Islet of Langerhans (tissue), 1 donor: ENCODE results near the gene MLF2.

Source experiments
- FAIRE-seq: peaks from one replicate; lab custom pipeline; 2011; peaks lifted over from hg19 to GRCh38; lab: Jason Lieb, UNC

The MLF2 gene

DNA sequence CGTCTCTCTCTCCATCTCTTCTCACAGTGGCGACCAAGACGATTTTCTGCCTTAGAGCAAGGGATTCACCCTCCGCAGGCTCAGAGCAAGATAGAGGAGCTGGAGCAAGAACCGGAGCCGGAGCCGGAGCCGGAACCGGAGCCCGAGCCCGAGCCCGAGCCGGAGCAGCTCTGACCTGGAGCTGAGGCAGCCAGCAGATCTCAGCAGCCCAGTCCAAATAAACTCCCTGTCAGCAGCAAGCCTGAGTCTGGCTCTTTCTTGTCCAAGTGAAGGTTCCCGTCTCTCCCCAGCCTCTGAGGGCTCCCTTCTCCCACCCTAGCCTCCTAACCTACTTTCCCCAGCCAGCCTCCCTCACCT lies 25.3 kb upstream of the MLF2 start:
- no peak for FAIRE-seq

DNA sequence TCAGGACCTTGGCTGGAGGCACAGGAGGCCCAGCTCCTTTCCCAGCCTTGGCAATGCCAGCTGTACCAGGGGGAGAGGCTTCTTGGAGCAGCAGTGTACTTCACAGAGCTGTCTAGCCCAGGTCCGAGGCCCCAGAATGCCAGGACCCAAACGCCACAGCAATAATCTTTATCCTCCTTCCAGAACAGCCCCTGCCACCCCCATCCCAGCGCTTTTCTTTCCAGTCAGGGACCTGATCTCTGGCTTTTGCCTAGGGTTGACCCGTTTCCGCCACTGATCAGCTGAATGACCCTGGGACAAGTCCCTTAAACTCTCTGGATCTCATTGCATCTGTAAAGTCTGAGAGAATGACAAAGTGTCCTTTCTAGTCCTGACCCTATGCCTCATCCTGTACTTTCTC lies 24.4 kb upstream of the MLF2 start:
- FAIRE-seq, result no peak

DNA sequence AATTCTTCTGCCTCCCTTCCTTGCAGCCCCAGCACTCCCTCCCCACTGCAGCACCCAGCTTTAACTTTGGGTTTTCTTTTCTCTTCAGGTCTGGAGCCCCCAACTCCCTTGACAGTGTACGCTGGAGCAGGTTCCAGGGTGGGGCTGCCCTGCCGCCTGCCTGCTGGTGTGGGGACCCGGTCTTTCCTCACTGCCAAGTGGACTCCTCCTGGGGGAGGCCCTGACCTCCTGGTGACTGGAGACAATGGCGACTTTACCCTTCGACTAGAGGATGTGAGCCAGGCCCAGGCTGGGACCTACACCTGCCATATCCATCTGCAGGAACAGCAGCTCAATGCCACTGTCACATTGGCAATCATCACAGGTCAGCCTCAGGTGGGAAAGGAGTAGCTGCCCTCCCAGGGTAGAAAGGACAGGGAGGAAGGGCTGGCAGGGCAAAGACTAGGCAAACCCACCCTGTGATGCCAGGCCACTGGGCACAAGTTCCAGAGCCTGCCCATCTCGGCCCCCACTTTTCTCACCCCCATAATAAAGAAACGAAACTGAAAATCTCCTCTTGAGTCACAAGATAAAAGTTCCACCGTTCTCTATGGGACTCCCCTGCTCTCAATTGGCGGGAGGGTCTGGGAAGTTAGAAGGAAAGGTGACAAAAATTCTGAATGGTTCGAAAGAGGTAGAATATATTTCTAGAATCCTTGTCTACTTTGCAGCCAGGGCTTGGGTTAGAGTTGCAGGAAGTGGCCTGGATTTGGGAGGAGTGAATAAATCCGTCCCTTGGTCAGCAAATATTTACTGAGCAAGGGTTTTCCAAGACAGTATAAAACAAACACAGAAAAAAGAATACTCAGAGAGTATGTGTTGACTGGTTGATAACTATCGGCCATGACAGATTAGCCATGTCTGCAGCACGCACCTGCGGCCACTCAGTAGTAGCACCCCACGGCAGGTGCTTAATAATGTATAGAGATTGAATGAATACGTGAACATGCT lies 22.5 kb upstream of the MLF2 start:
- FAIRE-seq, result no peak

DNA sequence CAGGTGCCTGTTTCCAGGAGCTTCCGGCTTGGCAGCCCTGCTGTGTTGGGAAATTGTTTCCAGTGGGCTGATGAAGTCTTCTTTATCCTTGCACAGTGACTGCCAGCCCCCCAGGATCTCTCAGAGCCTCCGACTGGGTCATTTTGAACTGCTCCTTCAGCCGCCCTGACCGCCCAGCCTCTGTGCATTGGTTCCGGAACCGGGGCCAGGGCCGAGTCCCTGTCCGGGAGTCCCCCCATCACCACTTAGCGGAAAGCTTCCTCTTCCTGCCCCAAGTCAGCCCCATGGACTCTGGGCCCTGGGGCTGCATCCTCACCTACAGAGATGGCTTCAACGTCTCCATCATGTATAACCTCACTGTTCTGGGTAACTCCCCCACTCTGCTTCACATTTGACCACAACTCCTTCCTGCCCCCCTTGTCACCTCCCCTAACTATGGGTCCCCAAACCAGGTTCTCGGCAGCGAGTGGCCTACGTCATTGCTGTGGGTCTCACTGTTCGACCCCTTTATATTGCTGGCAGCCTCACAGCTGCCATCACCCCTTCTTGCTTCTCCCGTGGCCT lies 21.6 kb upstream of the MLF2 start:
- no peak for FAIRE-seq

DNA sequence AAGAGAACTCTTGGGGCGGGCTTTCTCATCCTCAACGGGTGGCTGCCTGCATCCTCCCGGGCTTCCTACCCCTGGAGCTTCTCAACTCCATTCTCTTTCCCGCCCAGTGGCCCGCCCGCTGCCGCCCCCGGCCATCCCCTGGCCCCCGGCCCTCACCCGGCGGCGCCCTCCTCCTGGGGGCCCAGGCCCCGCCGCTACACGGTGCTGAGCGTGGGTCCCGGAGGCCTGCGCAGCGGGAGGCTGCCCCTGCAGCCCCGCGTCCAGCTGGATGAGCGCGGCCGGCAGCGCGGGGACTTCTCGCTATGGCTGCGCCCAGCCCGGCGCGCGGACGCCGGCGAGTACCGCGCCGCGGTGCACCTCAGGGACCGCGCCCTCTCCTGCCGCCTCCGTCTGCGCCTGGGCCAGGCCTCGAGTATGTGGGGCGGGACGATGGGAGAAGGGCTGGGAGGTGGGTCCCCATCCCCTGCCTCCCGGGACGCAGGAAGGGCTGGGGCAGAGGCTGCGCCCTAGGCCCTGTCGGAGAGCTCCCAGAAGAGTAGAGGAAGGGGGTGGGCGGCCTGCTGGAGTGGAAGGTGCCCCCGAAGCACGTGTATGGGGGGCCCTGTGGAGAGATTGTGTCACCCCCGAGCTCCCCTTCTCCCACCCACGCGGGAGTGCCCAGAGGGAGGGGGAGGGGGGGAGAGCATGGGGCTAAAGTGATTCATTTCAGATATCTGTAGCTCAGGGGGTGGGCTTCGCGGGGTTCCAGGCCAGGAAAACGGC lies 20.8 kb upstream of the MLF2 start:
- no peak for FAIRE-seq

DNA sequence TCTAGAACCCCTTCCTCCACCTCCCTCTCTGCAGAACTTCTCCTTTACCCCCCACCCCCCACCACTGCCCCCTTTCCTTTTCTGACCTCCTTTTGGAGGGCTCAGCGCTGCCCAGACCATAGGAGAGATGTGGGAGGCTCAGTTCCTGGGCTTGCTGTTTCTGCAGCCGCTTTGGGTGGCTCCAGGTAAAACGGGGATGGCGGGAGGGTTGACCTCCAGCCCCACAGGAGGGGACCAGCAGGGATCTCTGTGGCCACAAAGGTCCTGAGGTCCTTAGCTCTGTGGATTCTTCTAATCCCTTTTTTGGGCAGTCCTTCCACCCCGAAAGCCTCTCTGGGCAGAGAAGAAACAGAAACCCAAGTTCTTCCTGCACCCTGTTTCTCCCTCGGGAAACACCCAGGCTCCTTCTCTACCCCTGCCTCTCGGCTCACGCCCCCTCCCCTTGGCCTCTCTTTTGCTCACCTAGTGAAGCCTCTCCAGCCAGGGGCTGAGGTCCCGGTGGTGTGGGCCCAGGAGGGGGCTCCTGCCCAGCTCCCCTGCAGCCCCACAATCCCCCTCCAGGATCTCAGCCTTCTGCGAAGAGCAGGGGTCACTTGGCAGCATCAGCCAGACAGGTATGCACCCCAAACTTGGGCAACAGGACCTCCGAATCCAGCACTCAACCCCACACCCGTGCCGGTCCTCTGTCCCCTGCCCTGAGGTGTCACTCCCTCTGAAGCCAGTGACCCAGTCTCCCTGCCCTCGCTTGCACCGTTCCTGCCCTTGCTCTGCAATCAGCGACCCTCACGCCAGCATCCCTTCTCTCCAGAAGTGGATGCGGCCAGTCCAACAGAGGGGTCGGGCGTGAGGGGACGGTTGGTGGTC lies 20.0 kb upstream of the MLF2 start:
- FAIRE-seq, result no peak

DNA sequence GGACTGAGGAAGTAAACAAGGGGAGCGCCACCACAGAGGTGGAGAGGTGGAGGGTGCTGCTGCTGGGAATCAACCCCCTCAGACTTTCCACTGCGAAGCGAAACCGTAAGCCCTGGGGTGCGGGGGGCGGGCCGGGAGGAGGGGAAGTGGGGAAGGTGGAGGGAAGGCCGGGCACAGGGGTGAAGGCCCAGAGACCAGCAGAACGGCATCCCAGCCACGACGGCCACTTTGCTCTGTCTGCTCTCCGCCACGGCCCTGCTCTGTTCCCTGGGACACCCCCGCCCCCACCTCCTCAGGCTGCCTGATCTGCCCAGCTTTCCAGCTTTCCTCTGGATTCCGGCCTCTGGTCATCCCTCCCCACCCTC lies 19.4 kb upstream of the MLF2 start, which contains the start of gene LAG3:
Gene LAG3 (plus strand): TSS at position 190 of the 365 bp plus-strand sequence. CDS start 333 bp downstream, outside the sequence.
- FAIRE-seq, result no peak

DNA sequence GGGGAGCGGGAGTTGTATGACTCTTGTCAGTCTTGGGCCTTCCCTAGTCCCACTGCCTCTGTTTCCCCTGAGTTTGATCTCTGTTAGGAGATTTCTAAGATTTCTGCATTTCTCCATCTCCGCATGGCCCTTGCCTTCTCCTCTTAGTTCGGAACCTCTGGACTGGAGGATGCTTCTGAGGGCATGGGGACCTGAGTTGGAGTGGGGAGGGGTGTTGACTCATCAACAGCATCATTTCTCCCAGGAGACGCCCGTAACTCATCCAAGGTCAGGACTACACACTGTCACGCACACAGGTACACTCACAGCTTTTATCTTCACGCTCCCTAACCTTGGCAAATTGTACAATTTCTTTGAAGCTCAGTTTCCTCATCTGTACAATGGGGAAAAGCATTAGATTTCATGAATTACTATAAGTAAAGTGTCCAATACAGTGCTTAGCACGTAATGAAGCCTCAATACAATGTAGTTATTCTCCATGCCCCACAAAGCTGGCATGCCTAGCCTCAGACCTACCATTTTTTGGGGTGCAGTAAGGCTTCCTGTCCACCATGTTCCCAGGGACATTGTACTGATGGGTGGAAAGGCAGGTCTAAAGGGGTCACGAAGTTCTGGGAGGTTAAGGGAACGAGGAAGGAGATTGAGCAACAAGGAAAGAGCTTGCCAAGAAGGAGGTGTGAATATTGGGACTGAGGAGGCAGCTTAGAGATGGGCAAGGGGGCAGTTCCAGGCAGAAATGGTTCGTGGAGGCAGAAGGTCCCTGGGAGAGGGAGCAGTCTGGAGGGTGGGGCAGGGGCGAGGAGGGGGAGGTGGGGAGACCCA lies 18.8 kb upstream of the MLF2 start:
- FAIRE-seq, result no peak

DNA sequence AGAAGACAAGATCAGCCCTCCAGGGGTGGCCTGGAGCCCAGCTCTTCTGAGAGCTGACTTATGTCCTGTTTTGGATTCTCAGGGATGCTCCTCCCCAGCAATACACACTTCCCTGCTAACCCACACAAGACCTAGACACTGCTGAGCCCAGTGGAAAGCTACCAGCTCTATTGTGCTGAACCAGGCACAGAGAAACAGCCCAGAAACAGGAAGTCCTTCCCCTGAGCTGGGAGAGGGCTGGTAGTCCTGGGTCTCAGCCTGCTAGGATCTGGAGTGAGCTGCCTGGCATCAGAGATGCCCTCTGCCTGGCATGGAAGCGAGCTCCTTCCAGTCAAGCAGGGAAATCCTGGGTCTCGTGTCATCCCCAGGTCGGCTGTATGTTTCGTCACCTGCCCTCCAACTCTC lies 18.2 kb upstream of the MLF2 start:
- FAIRE-seq, result no peak

DNA sequence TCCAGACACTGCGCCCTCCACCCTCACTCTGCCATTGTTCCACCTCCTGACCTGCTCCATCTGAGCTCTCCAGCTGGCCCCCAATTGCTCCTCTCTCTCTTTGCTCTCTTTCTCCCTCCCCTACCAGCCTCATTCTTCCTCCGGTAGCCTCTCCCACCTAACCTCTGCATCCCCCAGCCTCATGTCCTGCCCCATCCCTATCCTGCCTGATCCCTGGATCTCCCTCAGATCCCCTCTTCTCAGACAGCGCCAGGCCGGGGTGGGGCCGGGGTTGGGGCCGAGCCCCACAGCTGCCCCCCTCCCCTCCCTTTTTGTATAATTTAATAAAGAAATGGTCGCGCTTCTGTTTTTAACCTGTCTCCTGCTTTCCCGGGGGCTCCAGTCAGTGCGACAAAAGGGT lies 17.7 kb upstream of the MLF2 start:
- FAIRE-seq, result no peak

DNA sequence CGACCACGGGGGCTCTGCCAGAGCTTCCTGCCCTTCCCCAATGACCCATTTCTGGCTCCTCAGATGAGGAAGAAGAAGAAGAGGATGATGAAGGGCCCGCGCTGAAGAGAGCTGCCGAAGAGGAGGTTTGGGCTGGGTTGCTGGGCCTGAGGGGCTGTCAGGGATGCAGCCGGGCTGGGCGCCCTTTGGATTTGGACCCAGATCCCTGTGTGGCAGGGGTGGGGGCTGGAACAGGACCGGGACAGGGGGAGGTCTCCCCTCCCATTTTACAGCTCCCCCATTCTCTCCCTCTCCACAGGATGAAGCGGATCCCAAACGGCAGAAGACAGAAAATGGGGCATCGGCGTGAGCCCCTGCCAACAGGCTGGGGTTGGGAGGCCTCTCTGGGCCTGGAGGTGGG lies 17.2 kb upstream of the MLF2 start:
- no peak for FAIRE-seq

DNA sequence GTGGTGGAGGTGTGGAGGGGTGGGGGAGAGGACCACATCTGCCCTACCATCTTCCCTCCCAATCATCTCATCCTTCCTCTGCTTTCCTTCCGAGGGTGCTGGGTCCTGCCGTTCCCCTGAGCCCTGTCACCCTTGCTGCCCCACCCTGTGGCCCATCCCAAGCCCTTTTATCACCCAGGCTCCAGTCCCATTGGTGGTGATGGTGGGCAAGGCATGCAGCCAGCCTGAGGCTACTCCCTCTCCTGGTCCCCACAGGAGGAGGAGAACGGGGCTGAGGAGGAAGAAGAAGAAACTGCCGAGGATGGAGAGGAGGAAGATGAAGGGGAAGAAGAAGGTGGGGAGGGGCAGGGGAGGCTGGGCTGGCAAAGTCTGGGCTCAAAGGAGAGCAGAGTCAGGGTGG lies 16.7 kb upstream of the MLF2 start:
- no peak for FAIRE-seq

DNA sequence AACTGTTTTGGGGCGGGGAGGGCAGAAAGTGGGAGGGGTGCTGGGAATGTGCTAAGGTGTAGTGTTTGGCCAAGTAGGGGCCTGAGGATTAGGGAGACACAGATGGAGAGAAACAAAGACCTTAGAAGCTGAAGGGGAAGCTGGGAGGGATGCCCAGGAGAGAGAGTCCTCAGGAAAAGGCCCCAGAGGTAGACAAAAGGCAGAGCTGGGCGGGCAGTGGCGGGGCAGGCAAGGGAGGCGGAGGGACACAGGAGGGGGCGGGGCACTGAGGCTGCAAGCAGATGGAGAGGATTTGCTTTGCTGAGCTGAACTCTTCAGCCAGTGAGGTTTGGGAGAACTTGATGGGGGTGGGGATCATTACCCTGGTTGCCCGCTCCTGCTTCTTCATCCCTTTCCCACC lies 16.0 kb upstream of the MLF2 start:
- no peak for FAIRE-seq

DNA sequence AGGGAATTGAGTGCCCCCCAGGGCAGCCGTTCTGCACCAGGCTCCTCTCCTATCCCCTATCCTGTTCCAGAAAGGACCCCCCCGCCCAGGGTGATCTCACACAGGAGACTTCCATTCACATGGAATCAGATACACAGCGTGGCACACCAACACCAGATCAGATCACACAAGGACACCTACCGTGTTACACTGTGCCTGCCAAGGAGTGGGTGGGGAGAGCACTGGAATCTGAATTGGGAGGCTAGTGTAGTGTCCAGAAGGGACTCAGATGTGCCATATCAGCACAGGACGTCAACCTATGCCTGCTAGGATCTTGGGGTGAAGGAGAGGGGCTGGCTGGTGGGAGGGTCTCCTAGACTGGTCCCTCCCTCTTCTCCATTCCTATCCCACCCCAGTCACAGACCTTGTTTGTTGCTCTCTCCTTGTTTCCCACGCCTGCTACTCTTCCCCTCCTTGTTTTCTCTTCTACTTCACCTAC lies 15.5 kb upstream of the MLF2 start:
- no peak for FAIRE-seq

DNA sequence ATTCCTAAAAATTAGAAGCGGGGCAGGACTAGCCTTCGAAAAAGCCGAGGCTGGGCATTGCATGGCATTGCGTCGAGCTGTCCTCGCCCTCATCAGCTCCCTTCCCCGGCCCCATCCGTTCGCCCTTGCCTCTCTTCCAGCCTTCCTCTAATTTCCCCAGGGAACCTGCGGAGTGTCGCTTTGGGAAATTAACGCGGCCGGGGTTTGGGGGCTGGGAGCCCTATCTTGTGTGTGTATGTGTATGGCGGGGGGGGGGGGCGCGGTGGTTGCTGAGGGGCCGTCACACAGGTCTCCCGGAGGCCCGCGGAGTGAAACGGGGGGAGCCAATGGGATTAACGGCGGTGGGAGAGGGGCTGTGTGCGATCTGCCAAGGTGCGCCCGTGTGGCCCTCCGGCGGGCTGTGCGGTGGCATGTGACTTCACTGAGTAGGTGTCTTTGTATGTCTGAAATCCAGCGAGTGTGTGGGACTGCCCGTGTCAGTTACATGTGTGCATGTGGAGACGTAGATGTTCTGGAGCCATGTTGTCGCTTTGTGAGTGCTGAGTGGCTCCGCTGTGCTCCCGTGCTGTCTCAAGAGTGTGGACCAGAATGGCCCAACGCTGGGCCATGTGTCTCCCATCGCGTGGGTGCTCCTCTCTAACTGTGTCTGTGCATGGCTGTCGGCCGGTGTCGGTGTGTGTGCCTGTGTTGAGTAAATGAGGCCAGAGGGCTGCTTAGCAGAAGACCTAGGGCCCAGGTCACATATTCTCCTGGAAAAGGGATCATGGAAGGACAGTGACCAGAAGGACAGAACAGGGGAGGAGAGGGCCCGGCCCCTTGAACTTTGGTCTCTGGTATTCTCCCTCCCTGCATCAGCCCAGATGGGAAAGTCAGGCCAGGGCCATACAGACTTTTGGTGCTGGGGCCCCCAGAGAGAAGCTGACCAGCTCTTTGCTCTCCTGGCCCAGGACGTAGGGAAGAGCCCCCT lies 14.7 kb upstream of the MLF2 start:
- no peak for FAIRE-seq

DNA sequence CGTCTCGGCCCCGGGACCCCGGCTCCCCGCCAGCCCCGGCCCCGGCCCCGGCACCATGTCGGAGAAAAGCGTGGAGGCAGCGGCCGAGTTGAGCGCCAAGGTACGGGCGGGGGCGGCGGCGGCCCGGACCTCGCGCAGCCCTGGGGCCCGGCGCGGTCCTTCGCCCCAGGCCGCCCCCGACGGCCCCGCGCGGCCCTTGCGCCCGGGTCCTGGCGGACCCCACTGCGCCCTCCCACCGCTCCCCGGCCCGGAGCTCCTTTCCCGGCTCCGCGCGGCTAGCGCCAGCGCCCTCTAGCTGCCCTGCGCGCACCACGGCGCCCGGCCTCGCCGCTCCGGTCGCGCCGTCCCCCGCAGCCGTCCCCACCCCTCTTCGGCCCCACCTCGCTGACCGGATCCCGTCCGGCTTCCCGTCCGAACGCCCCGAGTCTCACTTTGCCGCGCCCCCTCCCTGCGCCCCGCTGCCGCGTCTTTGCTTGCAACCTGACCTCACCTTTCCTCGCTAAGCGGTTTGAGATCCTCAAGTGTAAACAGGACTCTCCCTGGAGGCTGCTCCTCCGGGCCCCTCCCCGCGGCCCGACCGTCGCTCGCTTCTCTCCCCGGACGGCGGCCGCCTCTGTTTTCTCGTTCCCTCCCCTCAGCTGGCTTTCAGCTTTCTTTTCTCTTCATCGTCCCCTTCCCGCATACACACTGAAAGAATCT lies 13.9 kb upstream of the MLF2 start:
- FAIRE-seq, result no peak

DNA sequence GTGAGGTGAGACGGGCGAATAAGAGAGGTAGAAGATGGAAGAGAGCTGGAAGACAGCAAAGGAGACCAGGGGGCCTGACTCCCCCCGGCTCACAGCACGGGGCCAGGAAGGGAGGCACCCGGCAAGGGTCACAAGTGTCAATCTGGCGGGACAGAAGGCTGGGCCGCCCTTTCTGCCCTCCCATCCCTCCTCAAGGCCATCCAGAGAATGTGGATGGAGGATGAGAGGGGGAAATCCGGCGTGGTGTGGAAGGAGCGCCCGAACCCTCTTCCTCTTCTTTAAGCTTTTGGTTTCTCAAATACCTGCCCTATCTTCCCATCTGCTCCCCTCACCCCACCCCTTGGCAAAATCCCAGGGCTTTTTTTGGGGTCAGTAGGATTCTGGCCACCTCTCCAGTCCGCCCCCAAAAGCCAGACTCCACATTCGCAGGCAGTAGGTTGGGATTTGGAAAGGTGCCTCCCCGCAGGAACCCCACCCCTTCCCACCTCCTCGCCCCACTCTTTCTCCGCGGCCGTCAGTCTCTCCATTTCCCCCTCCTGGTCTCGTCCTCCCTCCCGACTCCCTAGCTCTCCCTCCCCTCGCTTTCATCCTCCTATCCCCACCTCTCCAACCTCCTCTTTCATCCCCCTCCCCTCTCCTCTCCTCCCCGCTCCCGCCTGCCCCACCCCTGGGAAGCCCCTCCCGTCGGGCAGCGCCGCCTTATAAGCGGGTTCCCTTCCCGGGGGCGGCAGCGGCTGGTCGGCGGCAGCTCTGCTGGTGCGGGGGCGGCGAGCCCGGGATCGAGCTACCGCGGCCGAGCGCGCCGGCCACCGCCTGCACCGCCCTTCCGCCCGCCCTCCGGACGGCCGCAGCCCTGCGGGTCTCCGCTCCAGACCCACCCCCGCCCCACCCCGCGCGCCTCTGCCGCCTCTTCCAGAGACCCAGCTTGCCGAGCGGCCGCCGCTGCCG lies 13.0 kb upstream of the MLF2 start, which contains the start of gene PTMS:
Gene PTMS (plus strand): TSS at position 730 of the 948 bp plus-strand sequence. CDS start 343 bp downstream, outside the sequence.
- FAIRE-seq, result no peak

DNA sequence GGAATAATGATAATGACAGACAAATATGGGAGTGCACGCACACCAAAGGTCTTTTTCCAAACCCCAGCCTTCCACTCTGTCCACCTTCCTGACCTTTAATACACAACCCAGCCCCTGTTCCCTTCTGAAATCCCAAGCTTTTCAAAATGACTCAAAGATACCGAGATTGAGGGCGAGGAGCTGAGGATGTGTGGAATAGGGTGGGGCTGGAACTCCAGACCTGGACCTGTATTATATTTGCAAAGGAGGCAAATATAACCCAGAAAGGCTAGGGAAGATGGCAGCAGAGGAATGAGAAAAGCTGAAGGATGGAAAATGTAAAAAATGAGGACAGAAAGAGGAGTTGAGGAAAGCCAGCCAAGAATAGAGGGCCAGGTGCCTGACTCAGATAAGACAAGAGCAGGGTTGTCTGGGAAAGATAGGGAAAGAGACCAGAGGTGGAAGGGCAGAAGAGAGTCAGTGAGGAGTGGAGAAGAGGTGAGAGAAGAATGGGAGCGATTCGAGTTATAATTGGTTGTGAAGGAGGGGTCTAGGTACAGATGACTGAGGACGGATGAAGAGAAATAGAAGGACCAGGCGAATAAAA lies 12.2 kb upstream of the MLF2 start:
- no peak for FAIRE-seq
